Neural progenitor cell (in vitro differentiated cells): ENCODE results near the gene DSCAML1. TPM values are rescaled to one million over a fixed set of nuclear protein-coding genes. Genes with fewer than 3 reads are reported as not detected.
A peak's percentile ranks its signal among the peaks of the same experiment; 100 is the strongest.

Source experiments
- DNase-seq: peaks from one replicate; pipeline ENCODE4 v3.0.0-alpha.2; 2016; ENCODE audit warnings: low spot score
- H2AFZ ChIP-seq: fragments of 200-600 bp; sonication (generic); replicated peaks from 2 replicates; pipeline ENCODE4 v1.6.1; 2016; ENCODE audit warnings: antibody characterized with exemption
- H3F3A ChIP-seq: fragments of 200-600 bp; sonication (generic); 2 replicates; pipeline ENCODE4 v1.6.1; 2016; ENCODE audit warnings: antibody characterized with exemption, low read depth
- H3K27ac ChIP-seq: fragments of 200-600 bp; sonication (generic); 2 replicates; pipeline ENCODE4 v1.5.1; 2016; ENCODE audit warnings: mild to moderate bottlenecking
- H3K27me3 ChIP-seq: fragments of 200-600 bp; sonication (generic); 2 replicates; pipeline ENCODE4 v1.6.1; 2016; ENCODE audit warnings: mild to moderate bottlenecking, moderate library complexity
- H3K36me3 ChIP-seq: fragments of 200-600 bp; sonication (generic); 2 replicates; pipeline ENCODE4 v1.5.1; 2016
- H3K4me1 ChIP-seq: fragments of 200-600 bp; sonication (generic); 2 replicates; pipeline ENCODE4 v1.6.1; 2016; ENCODE audit warnings: mixed run types
- H3K4me2 ChIP-seq: fragments of 200-600 bp; sonication (generic); 2 replicates; pipeline ENCODE4 v1.6.1; 2016
- H3K4me3 ChIP-seq: fragments of 200-600 bp; sonication (generic); 2 replicates; pipeline ENCODE4 v1.5.1; 2016
- H3K79me2 ChIP-seq: fragments of 200-600 bp; sonication (generic); 2 replicates; pipeline ENCODE4 v1.6.1; 2016; ENCODE audit warnings: low read depth
- H3K9ac ChIP-seq: fragments of 200-600 bp; sonication (generic); 2 replicates; pipeline ENCODE4 v1.6.1; 2016
- H3K9me3 ChIP-seq: fragments of 200-600 bp; sonication (generic); 2 replicates; pipeline ENCODE4 v1.5.1; 2016; ENCODE audit warnings: low read depth
- H4K20me1 ChIP-seq: fragments of 200-600 bp; sonication (generic); 2 replicates; pipeline ENCODE4 v1.6.1; 2016; ENCODE audit warnings: low read depth
- H3K27ac Mint-ChIP-seq: 3 replicates; pipeline ENCODE4 v1.8.0; 2021; ENCODE audit warnings: mixed read lengths
- H3K27me3 Mint-ChIP-seq: 2 replicates; pipeline ENCODE4 v1.8.0; 2022; ENCODE audit warnings: low read depth, mild to moderate bottlenecking, inconsistent platforms, moderate library complexity, mixed read lengths; ENCODE audit not compliant: insufficient read depth
- H3K36me3 Mint-ChIP-seq: 3 replicates; pipeline ENCODE4 v1.8.0; 2021; ENCODE audit warnings: mixed read lengths
- H3K4me1 Mint-ChIP-seq: 3 replicates; pipeline ENCODE4 v1.8.0; 2021; ENCODE audit warnings: mixed read lengths
- H3K4me3 Mint-ChIP-seq: 3 replicates; pipeline ENCODE4 v1.8.0; 2021; ENCODE audit warnings: mild to moderate bottlenecking, moderate library complexity, mixed read lengths
- H3K9me3 Mint-ChIP-seq: 3 replicates; pipeline ENCODE4 v1.8.0; 2020; ENCODE audit warnings: mixed read lengths
- CTCF ChIP-seq: fragments of 200-600 bp; sonication (generic); IDR thresholded peaks from 2 replicates; pipeline ENCODE4 v1.5.1; 2017; ENCODE audit warnings: antibody characterized with exemption, mild to moderate bottlenecking
- EZH2 ChIP-seq: fragments of 200-600 bp; sonication (generic); IDR thresholded peaks from 2 replicates; pipeline ENCODE4 v1.6.1; 2017; ENCODE audit warnings: antibody characterized with exemption, mild to moderate bottlenecking, moderate library complexity
- EZH2phosphoT487 ChIP-seq: fragments of 200-600 bp; sonication (generic); IDR thresholded peaks from 2 replicates; pipeline ENCODE4 v1.6.1; 2017; ENCODE audit warnings: antibody characterized with exemption
- total RNA-seq: library from RNA; depleted of rRNA; stranded (reverse); fragments of >200 nt; gene quantifications from 2 replicates; pipeline ENCODE4 v1.2.3, GENCODE V29; 2015; ENCODE audit warnings: low replicate concordance

Gene DSCAML1
- total RNA-seq, 1 donor from 2014 or later = 0.06 TPM

DNA sequence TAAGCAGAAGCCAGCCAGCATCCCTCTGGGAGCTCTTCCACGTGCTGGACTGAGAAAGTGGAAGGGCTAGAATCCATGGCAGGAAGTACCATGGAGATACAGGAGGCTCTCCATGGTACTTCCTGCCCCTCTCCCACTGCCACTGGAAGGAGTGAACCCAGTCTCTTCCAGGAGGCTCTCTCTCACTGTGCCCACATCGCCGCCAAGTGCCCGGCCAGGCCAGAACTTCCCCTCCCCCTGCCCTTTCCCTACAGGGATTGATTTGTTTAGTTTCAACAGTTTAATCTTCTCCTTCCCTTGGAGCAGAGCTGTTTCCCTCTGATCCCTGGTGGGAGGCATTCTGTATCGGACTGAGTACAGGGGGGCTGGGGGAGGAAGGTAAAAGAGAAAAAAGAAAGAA, 133.6 kb downstream of the DSCAML1 start:
- peaks cover 19% of the 10 kb centered on the region for H3K27me3 Mint-ChIP-seq
- peak overlapping the region; percentile 77 for H3K4me3 Mint-ChIP-seq
- peaks cover 37% of the 10 kb centered on the region for H3K4me1 ChIP-seq

GRCh38 chr11:117662671-117663269, 134.2 kb downstream of the DSCAML1 start:
- H3K9ac ChIP-seq = no peak overlapping the region
- no peaks in the 10 kb centered on the region for H3K36me3 Mint-ChIP-seq
- no peak for TF ChIP-seq EZH2
- TF ChIP-seq CTCF = no peak
- no peak for TF ChIP-seq EZH2phosphoT487
- no peak for DNase-seq
- no peaks in the 10 kb centered on the region for H3K9me3 Mint-ChIP-seq
- H3K79me2 ChIP-seq = no peaks in the 10 kb centered on the region
- H3K27me3 Mint-ChIP-seq = peaks cover 19% of the 10 kb centered on the region
- H3K4me1 Mint-ChIP-seq = peaks cover 55% of the 10 kb centered on the region
- H3K4me1 ChIP-seq = peaks cover 42% of the 10 kb centered on the region
- no peak overlapping the region for H3K4me3 Mint-ChIP-seq
- no peaks in the 10 kb centered on the region for H4K20me1 ChIP-seq
- no peak overlapping the region for H3K4me3 ChIP-seq
- no peaks in the 10 kb centered on the region for H3K9me3 ChIP-seq
- H3F3A ChIP-seq = peaks cover 23% of the 10 kb centered on the region
- H3K27ac Mint-ChIP-seq = no peak overlapping the region
- no peak overlapping the region for H2AFZ ChIP-seq
- H3K27ac ChIP-seq = no peak overlapping the region
- no peaks in the 10 kb centered on the region for H3K36me3 ChIP-seq
- peak overlapping the region; percentile 58 for H3K4me2 ChIP-seq
- H3K27me3 ChIP-seq = peaks cover 4% of the 10 kb centered on the region

More for the DNA sequence above, 133.6 kb downstream of the DSCAML1 start:
- H3K9me3 Mint-ChIP-seq = no peaks in the 10 kb centered on the region
- H3K4me2 ChIP-seq = peak overlapping the region; percentile 58
- H3K27ac ChIP-seq = no peak overlapping the region
- peaks cover 58% of the 10 kb centered on the region for H3K4me1 Mint-ChIP-seq
- no peaks in the 10 kb centered on the region for H3K79me2 ChIP-seq
- no peak for DNase-seq
- H3K27me3 ChIP-seq = peaks cover 10% of the 10 kb centered on the region
- no peaks in the 10 kb centered on the region for H4K20me1 ChIP-seq
- no peak overlapping the region for H3K9ac ChIP-seq
- peaks cover 23% of the 10 kb centered on the region for H3F3A ChIP-seq
- H3K27ac Mint-ChIP-seq = peak overlapping the region; percentile 62
- H3K36me3 Mint-ChIP-seq = no peaks in the 10 kb centered on the region
- H3K36me3 ChIP-seq = no peaks in the 10 kb centered on the region
- no peak overlapping the region for H2AFZ ChIP-seq
- TF ChIP-seq EZH2phosphoT487 (no peak), EZH2 (no peak), CTCF (no peak)
- H3K4me3 ChIP-seq = no peak overlapping the region
- no peaks in the 10 kb centered on the region for H3K9me3 ChIP-seq

DNA sequence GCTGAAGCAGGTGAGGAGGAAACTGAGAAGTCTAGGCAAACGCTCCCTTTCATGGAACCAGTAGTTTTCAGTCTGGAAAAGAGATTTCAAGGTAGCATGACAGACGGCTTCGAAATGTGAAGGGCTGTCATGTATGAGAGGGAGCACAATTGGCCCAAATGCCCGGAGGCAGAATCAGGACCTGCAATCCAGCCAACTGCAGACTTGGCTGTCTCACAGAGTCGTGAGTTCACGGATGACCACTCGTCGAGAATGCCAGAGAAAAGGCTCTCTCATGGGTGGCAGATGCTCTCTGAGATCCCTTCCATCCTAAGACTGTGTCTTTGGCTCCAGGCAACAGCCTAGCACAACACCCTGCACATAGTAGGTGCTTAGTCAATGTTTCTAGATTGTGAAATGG, 134.8 kb downstream of the DSCAML1 start:
- peaks cover 55% of the 10 kb centered on the region for H3K4me1 Mint-ChIP-seq

More for the DNA sequence above, 134.8 kb downstream of the DSCAML1 start:
- H3K9me3 Mint-ChIP-seq = no peaks in the 10 kb centered on the region
- no peaks in the 10 kb centered on the region for H3K36me3 Mint-ChIP-seq
- TF ChIP-seq EZH2 = no peak
- TF ChIP-seq CTCF = no peak
- no peak for TF ChIP-seq EZH2phosphoT487
- no peak overlapping the region for H3K4me2 ChIP-seq
- H3F3A ChIP-seq = peaks cover 23% of the 10 kb centered on the region
- H3K27ac Mint-ChIP-seq = no peak overlapping the region
- H3K4me3 Mint-ChIP-seq = no peak overlapping the region
- H3K27me3 Mint-ChIP-seq = peaks cover 15% of the 10 kb centered on the region
- H4K20me1 ChIP-seq = no peaks in the 10 kb centered on the region
- H3K36me3 ChIP-seq = no peaks in the 10 kb centered on the region
- peaks cover 47% of the 10 kb centered on the region for H3K4me1 ChIP-seq
- H3K79me2 ChIP-seq = no peaks in the 10 kb centered on the region
- no peaks in the 10 kb centered on the region for H3K9me3 ChIP-seq
- no peak overlapping the region for H3K9ac ChIP-seq
- H3K27ac ChIP-seq = no peak overlapping the region
- H2AFZ ChIP-seq = no peak overlapping the region
- no peaks in the 10 kb centered on the region for H3K27me3 ChIP-seq
- H3K4me3 ChIP-seq = no peak overlapping the region
- DNase-seq = no peak
